HepG2 (cell line): ENCODE results near the gene FSD1. TPM values are rescaled to one million over a fixed set of nuclear protein-coding genes. Genes with fewer than 3 reads are reported as not detected.

Experiments
- ARID3A ChIP-seq: IDR thresholded peaks from 2 replicates; pipeline ENCODE4 v1.6.1; 2012; ENCODE audit warnings: low read depth, low read length, improper control_type of control experiment
- ARNTL ChIP-seq: sonication (generic); formaldehyde crosslinking; IDR thresholded peaks from 2 replicates; pipeline ENCODE4 v1.4.0; 2020; ENCODE audit warnings: mild to moderate bottlenecking, missing genetic modification reagents
- CREB1 ChIP-seq, 2 experiments: fragments of 450-650 bp in 1 of 2; IDR thresholded peaks; 2 replicates each; pipeline ENCODE4 v1.6.1; 2016 to 2017; ENCODE audit warnings: control low read depth in 1 of 2, mild to moderate bottlenecking in 1 of 2, missing compliant biosample characterization in 1 of 2, missing genetic modification characterization in 1 of 2
- DNMT3B ChIP-seq: conservative IDR thresholded peaks from 2 replicates; pipeline ENCODE4 v1.6.1; 2016; ENCODE audit warnings: missing biosample characterization, control low read depth
- EHMT2 ChIP-seq: fragments of 200-600 bp; sonication (generic); IDR thresholded peaks from 2 replicates; pipeline ENCODE4 v1.7.0; 2017; ENCODE audit warnings: antibody characterized with exemption, low read depth, low read length, borderline replicate concordance
- FOXC1 ChIP-seq: sonication (generic); formaldehyde crosslinking; IDR thresholded peaks from 2 replicates; pipeline ENCODE4 v1.8.0; 2022; ENCODE audit warnings: mild to moderate bottlenecking, missing genetic modification reagents, borderline replicate concordance
- HOXA3 ChIP-seq: sonication (generic); formaldehyde crosslinking; IDR thresholded peaks from 2 replicates; pipeline ENCODE4 v1.5.0; 2020; ENCODE audit warnings: missing genetic modification reagents
- MAFG ChIP-seq: sonication (generic); formaldehyde crosslinking; IDR thresholded peaks from 2 replicates; pipeline ENCODE4 v1.5.1; 2020; ENCODE audit warnings: mild to moderate bottlenecking, missing genetic modification reagents
- SATB2 ChIP-seq: sonication (generic); formaldehyde crosslinking; IDR thresholded peaks from 2 replicates; pipeline ENCODE4 v1.5.0; 2020; ENCODE audit warnings: missing genetic modification reagents
- SCMH1 ChIP-seq: sonication (generic); formaldehyde crosslinking; IDR thresholded peaks from 2 replicates; pipeline ENCODE4 v1.9.0; 2021; ENCODE audit warnings: missing genetic modification reagents, mild to moderate bottlenecking, borderline replicate concordance
- SOX6 ChIP-seq, 2 experiments: fragments of 450-650 bp in 1 of 2; sonication (generic) in 1 of 2; formaldehyde crosslinking in 1 of 2; IDR thresholded peaks; 2 replicates each; pipeline versions ENCODE4 v1.4.0 to v1.6.1; 2017 to 2020; ENCODE audit warnings: antibody characterized with exemption in 1 of 2, mild to moderate bottlenecking in 1 of 2, missing genetic modification reagents in 1 of 2
- TIGD3 ChIP-seq: sonication (generic); formaldehyde crosslinking; IDR thresholded peaks from 2 replicates; pipeline ENCODE4 v1.5.1; 2020; ENCODE audit warnings: mild to moderate bottlenecking, missing genetic modification reagents, borderline replicate concordance
- ZBTB34 ChIP-seq: sonication (generic); formaldehyde crosslinking; IDR thresholded peaks from 2 replicates; pipeline ENCODE4 v1.8.0; 2022; ENCODE audit warnings: mild to moderate bottlenecking, missing genetic modification reagents
- ZFP36L2 ChIP-seq: sonication (generic); formaldehyde crosslinking; IDR thresholded peaks from 2 replicates; pipeline ENCODE4 v1.4.0; 2020; ENCODE audit warnings: missing genetic modification reagents
- ZNF30 ChIP-seq: sonication (generic); formaldehyde crosslinking; IDR thresholded peaks from 2 replicates; pipeline ENCODE4 v1.5.0; 2020; ENCODE audit warnings: mild to moderate bottlenecking, missing genetic modification reagents
- ZNF326 ChIP-seq: sonication (generic); formaldehyde crosslinking; IDR thresholded peaks from 2 replicates; pipeline ENCODE4 v1.4.0; 2020; ENCODE audit warnings: missing genetic modification reagents, borderline replicate concordance
- ZNF331 ChIP-seq: sonication (generic); formaldehyde crosslinking; IDR thresholded peaks from 2 replicates; pipeline ENCODE4 v1.4.0; 2020; ENCODE audit warnings: missing genetic modification reagents
- ZNF33B ChIP-seq: sonication (generic); formaldehyde crosslinking; IDR thresholded peaks from 2 replicates; pipeline ENCODE4 v1.5.1; 2020; ENCODE audit warnings: mild to moderate bottlenecking, missing genetic modification reagents
- ZNF605 ChIP-seq: sonication (generic); formaldehyde crosslinking; IDR thresholded peaks from 2 replicates; pipeline ENCODE4 v1.8.0; 2022; ENCODE audit warnings: mild to moderate bottlenecking, missing genetic modification reagents
- ZNF784 ChIP-seq: sonication (generic); formaldehyde crosslinking; IDR thresholded peaks from 2 replicates; pipeline ENCODE4 v1.5.1; 2020; ENCODE audit warnings: missing genetic modification reagents, mild to moderate bottlenecking, borderline replicate concordance
- polyA plus RNA-seq, 8 experiments: library from polyadenylated mRNA; depleted of rRNA in 3 of 8; stranded (reverse) in 7 of 8; unstranded in 1 of 8; fragments of >200 nt; fragmentation: Illumina TruSeq in 4 of 8; extraction: Trizol in 4 of 8; gene quantifications; 2 replicates each; pipeline versions ENCODE4 v1.2.1 to v1.2.3, GENCODE V29; 2011 to 2016; ENCODE audit warnings: low read depth in 4 of 8, missing spikeins in 1 of 8, mixed read lengths in 1 of 8; ENCODE audit not compliant: insufficient read depth in 1 of 8
- total RNA-seq, 5 experiments: library from RNA; depleted of rRNA; stranded (reverse); fragments of >200 nt; fragmentation: Illumina TruSeq; extraction: Trizol; gene quantifications; 2 replicates each; pipeline ENCODE4 v1.2.3, GENCODE V29; 2016; ENCODE audit warnings: low read depth in 1 of 5
- TF ChIP-seq, protein P1 (sequence below): sonication (generic); formaldehyde crosslinking; IDR thresholded peaks from 2 replicates; pipeline ENCODE4 v1.5.1; 2020; ENCODE audit warnings: missing genetic modification reagents, mild to moderate bottlenecking, borderline replicate concordance

The FSD1 gene
- total and polyA plus RNA-seq, 2 of the 13 experiments (the other 11 are each of a cell fraction or from before 2014, with no cell fraction given), result 0.29 to 0.66 TPM

GRCh38 chr19:4310247-4311121 lies 6.1 kb downstream of the FSD1 start (continued):
- TF ChIP-seq ZBTB34 (CRISPR knock-in tag) (0 out of 2 replicates have a peak, but pooled peaks have one; percentile 34), SCMH1 (CRISPR knock-in tag) (no peak), ZNF605 (peak; percentile 98), FOXC1 (CRISPR knock-in tag) (peak; percentile 67; the same call in 1 of the 2 replicates), MAFG (CRISPR knock-in tag) (no peak), SATB2 (CRISPR knock-in tag) (no peak), SOX6 (IDR thresholded peaks at IDR 0.05) (no peak), SOX6 (CRISPR knock-in tag; IDR thresholded peaks at IDR 0.05) (peak; percentile 81), ZFP36L2 (CRISPR knock-in tag) (no peak), HOXA3 (CRISPR knock-in tag) (peak; percentile 98), TIGD3 (CRISPR knock-in tag) (no peak), ZNF33B (CRISPR knock-in tag) (peak; percentile 97), ZNF30 (no peak), ZNF784 (CRISPR knock-in tag) (peak; percentile 87; the same call in 1 of the 2 replicates), ZNF326 (CRISPR knock-in tag) (no peak), ZNF331 (peak; percentile 92), CREB1 (IDR thresholded peaks at IDR 0.05) (peak; percentile 64), CREB1 (CRISPR knock-in tag; IDR thresholded peaks at IDR 0.05) (peak; percentile 80; the same call in 1 of the 2 replicates), DNMT3B (peak; percentile 70; the same call in 1 of the 2 replicates), EHMT2 (no peak), ARNTL (CRISPR knock-in tag) (no peak; the same call in none of the 2 replicates), ARID3A (peak; percentile 17; the same call in 1 of the 2 replicates)
- TF ChIP-seq, protein P1, sequence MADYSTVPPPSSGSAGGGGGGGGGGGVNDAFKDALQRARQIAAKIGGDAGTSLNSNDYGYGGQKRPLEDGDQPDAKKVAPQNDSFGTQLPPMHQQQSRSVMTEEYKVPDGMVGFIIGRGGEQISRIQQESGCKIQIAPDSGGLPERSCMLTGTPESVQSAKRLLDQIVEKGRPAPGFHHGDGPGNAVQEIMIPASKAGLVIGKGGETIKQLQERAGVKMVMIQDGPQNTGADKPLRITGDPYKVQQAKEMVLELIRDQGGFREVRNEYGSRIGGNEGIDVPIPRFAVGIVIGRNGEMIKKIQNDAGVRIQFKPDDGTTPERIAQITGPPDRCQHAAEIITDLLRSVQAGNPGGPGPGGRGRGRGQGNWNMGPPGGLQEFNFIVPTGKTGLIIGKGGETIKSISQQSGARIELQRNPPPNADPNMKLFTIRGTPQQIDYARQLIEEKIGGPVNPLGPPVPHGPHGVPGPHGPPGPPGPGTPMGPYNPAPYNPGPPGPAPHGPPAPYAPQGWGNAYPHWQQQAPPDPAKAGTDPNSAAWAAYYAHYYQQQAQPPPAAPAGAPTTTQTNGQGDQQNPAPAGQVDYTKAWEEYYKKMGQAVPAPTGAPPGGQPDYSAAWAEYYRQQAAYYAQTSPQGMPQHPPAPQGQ (CRISPR knock-in tag), result no peak
